ENCODE measurements around the gene CARD6.
"Not testable (repeated sequence)": the region's sequence is repeated elsewhere in the genome, so short reads cannot be mapped to it uniquely, and the experiment has no call there.

CARD6 gene

GRCh38 chr5:40873286-40873880 lies 32.2 kb downstream of the CARD6 start:
- no peak for DNase-seq (ENCODE audit: low read depth in 2 of 2)

- DNase-seq (ENCODE audit: low read depth in 2 of 2): no peak
Measured at GRCh38 chr5:40875958-40876357, 34.8 kb downstream of the CARD6 start.

DNA sequence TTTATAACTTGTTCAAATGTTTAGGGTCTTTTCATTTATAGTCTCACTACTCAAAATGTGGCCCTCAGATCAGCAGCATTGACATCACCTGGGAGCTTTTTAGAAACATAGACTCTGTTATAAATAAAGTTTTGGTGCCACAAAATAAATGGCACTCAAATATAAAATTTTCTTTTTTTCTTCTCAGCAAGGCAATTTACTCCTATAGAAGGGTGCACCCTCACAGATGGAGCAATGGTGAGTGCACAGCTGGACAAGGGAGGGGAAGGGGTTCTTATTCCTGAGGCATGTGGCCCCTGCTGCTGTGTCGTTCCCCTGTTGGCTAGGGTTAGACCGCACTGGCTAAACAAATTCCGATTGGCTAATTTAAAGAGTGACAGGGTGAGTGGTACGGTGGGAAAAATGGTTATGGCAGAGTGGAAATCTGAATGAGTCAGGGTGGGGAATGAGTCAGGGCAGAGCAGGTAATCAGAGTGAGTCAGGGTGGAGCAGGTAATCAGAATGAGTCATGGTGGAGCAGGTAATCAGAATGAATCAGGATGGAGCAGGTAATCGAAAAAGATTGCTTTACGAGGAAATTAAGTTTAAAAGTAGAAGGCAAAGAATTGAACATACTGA lies 36.3 kb downstream of the CARD6 start:
- no peak for DNase-seq (ENCODE audit: low read depth in 2 of 2)

DNA sequence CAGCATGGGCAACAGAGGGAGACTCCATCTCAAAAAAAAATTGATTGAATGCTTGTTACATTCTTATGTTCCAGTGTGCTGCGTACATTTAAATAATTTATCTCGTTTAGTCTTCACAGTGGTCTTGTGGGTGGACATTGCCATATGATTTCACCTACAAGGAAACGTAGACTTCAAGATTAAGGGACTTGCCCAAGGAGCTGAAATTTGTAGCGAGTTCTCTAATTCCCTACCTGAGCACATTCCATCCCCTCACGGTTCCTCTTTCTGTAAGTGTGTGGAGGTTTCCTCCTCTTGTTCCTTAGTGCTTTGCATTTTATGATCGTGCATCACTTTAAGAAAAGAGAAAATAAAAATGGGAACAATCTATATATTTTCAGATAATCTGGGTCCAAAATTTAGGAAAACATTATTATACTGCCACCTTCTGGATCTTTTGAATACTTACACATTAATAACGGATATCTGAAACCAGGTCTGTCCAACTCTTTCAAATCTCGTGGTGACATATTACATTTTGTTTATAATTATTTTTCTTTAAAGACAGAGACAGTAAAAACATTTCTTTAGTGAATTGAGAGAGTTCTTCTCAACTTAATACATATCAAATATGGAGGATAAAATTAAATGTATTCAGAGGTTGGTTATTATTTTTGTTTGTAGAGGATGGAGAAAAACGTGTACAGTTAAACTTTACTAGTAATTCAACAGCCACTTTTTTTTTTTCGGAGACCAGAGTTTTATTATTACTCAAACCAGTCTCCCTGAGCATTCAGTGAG lies 38.2 kb downstream of the CARD6 start:
- no peak for DNase-seq (ENCODE audit: low read depth in 2 of 2)

GRCh38 chr5:40882291-40882690 lies 41.1 kb downstream of the CARD6 start:
- no peak for DNase-seq (ENCODE audit: low read depth in 2 of 2)

DNA sequence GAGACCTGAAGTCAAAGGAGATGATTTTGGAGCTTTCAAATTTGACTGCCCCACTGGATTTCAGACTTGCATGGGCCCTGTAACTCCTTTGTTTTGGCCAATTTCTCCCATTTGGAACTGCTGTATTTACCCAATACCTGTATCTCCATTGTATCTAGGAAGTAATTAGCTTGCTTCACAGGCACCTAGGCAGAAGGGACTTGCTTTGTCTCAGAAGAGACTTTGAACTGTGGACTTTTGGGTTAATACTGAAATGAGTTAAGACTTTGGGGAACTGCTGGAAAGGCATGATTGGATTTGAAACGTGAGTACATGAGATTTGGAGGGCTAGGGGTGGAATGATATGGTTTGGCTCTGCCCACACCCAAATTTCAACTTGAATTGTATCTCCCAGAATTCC lies 41.9 kb downstream of the CARD6 start:
- DNase-seq (ENCODE audit: low read depth in 2 of 2): not testable (repeated sequence)

DNA sequence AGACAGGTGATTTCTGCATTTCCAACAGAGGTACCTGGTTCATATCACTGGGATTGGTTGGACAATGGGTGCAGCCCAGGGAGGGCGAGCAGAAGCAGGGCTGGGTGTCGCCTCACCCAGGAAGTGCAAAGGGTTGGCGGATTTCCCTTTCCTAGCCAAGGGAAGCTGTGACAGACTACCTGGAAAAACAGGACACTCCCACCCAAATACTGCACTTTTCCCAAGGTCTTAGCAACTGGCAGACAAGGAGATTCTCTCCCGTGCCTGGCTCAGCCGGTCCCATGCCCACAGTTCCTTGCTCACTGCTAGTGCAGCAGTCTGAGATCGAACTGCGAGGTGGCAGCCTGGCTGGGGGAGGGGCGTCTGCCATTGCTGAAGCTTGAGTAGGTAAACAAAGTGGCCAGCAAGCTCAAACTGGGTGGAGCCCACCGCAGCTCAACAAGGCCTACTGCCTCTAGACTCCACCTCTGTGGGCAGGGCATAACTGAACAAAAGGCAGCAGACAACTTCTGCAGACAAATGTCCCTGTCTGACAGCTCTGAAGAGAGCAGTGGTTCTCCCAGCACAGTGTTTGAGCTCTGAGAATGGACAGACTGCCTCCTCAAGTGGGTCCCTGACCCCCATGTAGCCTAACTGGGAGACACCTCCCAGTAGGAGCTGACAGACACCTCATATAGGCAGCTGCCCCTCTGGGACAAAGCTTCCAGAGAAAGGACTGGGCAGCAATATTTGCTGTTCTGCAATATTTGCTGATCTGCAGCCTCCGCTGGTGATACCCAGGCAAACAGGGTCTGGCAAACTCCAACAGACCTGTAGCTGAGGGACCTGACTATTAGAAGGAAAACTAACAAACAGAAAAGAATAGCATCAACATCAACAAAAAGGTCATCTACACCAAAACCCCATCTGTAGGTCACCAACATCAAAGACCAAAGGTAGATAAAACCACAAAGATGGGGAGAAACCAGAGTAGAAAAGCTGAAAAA lies 54.6 kb downstream of the CARD6 start:
- DNase-seq (ENCODE audit: low read depth in 2 of 2): not testable (repeated sequence)

GRCh38 chr5:40904205-40904993 lies 63.2 kb downstream of the CARD6 start:
- peak in 1 of 2 donors; percentile 1 for DNase-seq (ENCODE audit: low read depth in 2 of 2)

DNA sequence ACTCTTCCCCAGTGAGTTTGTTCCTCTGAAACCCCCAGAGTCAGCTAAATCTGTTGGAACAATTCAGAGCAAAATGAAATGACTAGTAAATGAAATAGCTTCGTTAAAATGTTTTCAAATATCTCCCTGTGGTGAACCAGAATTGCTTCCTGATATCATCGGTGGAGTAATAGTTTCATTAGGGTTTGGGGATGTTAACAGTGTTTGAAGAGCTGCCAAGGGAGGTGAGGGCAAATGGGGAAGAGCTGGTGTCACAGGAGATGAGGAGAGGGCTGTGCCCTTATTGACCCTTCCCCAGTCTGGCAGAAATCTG lies 63.8 kb downstream of the CARD6 start:
- no peak for DNase-seq (ENCODE audit: low read depth in 2 of 2)

GRCh38 chr5:40906351-40906751 lies 65.2 kb downstream of the CARD6 start:
- DNase-seq (ENCODE audit: low read depth in 2 of 2): no peak

- no peak for DNase-seq (ENCODE audit: low read depth in 2 of 2)
Measured at GRCh38 chr5:40909264-40909663, 68.1 kb downstream of the CARD6 start, which contains the start of gene C7. Gene C7, plus strand, starts transcription at chr5:40909497. Its CDS starts 114 bp downstream, at chr5:40909611.

- no peak for DNase-seq (ENCODE audit: low read depth in 2 of 2)
Measured at GRCh38 chr5:40909723-40910122, 68.6 kb downstream of the CARD6 start.

Measured in stimulated activated CD8-positive, alpha-beta memory T cell treated with anti-CD3 and anti-CD28 coated beads, Interleukin-7, amount 100 ng/mL, for 4 hours (primary cell).